Natural killer cell (primary cell): ENCODE data around the gene TSKS. TPM values are rescaled to one million over a fixed set of nuclear protein-coding genes. Genes with fewer than 3 reads are reported as not detected.

Source experiments
- ATAC-seq, 3 donors: fragments of 150-1000 bp in 2 of 3; fragments of 200-7000 bp in 1 of 3; cut with Tn5 transposase; 1 replicate in 1 of 3; 2 replicates in 2 of 3; pipeline ENCODE4 v1.10.0; 2021; ENCODE audit warnings: mild to moderate bottlenecking in 2 of 3, moderate library complexity in 2 of 3
- DNase-seq, 2 donors: peaks; one replicate each; pipeline versions ENCODE4 v3.0.0 to v3.0.0-alpha.2; 2013 to 2021; ENCODE audit warnings: mixed read lengths in 1 of 2
- H3K27ac ChIP-seq: one replicate; pipeline ENCODE4 v1.5.1; 2013; ENCODE audit warnings: mild to moderate bottlenecking, low read length
- H3K27me3 ChIP-seq: one replicate; pipeline ENCODE4 v1.6.1; 2013; ENCODE audit warnings: low read length; ENCODE audit not compliant: control insufficient read depth, insufficient read depth
- H3K36me3 ChIP-seq: one replicate; pipeline ENCODE4 v1.6.1; 2013; ENCODE audit warnings: low read length; ENCODE audit not compliant: control insufficient read depth, insufficient read depth
- H3K4me1 ChIP-seq: one replicate; pipeline ENCODE4 v1.6.1; 2013; ENCODE audit warnings: low read length; ENCODE audit not compliant: control insufficient read depth, insufficient read depth
- H3K4me3 ChIP-seq: one replicate; pipeline ENCODE4 v1.5.1; 2013; ENCODE audit warnings: low read length
- H3K9me3 ChIP-seq: one replicate; pipeline ENCODE4 v1.6.1; 2013; ENCODE audit warnings: low read length; ENCODE audit not compliant: control insufficient read depth, insufficient read depth
- H3K27ac Mint-ChIP-seq, 2 donors: one replicate each; pipeline ENCODE4 v1.8.0; 2022; ENCODE audit warnings: mild to moderate bottlenecking in 2 of 2, mixed read lengths in 2 of 2, moderate library complexity in 1 of 2
- H3K27me3 Mint-ChIP-seq, 2 donors: one replicate each; pipeline ENCODE4 v1.8.0; 2022; ENCODE audit warnings: low read depth in 2 of 2, mixed read lengths in 2 of 2
- H3K36me3 Mint-ChIP-seq: one replicate; pipeline ENCODE4 v1.8.0; 2022; ENCODE audit warnings: mixed read lengths
- H3K4me1 Mint-ChIP-seq, 2 donors: one replicate each; pipeline ENCODE4 v1.8.0; 2022; ENCODE audit warnings: mixed read lengths in 2 of 2
- H3K4me3 Mint-ChIP-seq: one replicate; pipeline ENCODE4 v1.8.0; 2022; ENCODE audit warnings: mild to moderate bottlenecking, moderate library complexity, mixed read lengths
- H3K9me3 Mint-ChIP-seq, 2 donors: one replicate each; pipeline ENCODE4 v1.8.0; 2022; ENCODE audit warnings: mixed read lengths in 2 of 2
- WGBS: methylation state at CpG from one replicate; pipeline ENCODE4 v1.1.7; 2013; ENCODE audit warnings: missing lambda C conversion rate; ENCODE audit not compliant: insufficient coverage; 5-methylcytosine and 5-hydroxymethylcytosine counted together
- intact Hi-C: fragments of 100-400 bp; cut with micrococcal nuclease; formaldehyde crosslinking; loops from one replicate; pipeline ENCODE4 v1.14.2; 2022
- total RNA-seq, 4 donors: library from RNA; stranded (reverse); fragments of 120-200 nt in 1 of 4; gene quantifications; one replicate each; pipeline versions ENCODE4 v1.2.3 to v1.2.4, GENCODE V29; 2013 to 2022
- TF ChIP-seq, protein P1 (sequence below): fragments of 200-600 bp; IDR thresholded peaks from one replicate; pipeline ENCODE4 v1.8.0; 2022; ENCODE audit warnings: antibody characterized with exemption

TSKS gene
- total RNA-seq, 3 donors from 2014 or later (not counting 1 experiment from before 2014, with no cell fraction given) = 0.35 to 2.4 (median 1.7) TPM

DNA sequence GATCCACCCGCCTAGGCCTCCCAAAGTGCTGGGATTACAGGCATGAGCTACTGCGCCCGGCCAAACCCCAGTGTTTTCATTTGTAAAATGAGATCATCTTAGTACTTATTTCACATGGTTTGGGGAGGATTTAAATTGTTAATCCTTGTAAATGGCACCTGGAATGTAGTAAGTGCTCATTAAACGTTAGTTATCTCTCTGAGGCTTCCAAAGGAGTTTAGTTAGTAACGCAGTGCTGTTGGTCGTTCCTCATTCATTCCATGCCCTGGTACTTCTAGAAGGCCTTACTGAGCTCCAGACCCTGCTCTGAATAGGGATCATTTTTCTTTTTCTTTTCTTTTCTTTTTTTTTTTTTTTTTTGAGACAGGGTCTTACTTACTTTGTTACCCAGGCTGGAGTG lies 67.0 kb downstream of the TSKS start:
- intact Hi-C loops = no loop called here
- 75% methylated on average over 6 of the region's 6 CpGs for WGBS

DNA sequence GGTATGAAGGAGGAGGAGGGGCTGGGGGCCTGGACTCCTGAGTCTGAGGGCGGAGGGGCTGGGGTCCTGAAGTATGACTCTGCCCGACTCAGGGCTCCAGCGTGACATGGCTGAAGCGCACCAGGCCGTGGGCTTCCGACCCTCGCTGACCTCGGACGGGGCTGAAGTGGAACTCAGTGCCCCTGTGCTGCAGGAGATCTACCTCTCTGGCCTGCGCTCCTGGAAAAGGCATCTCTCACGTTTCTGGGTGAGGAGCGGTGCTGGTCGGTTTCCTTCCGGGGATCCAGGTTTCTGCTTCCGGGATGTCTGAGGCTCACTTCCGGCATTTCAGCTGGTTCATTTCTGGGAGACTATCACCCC lies 71.0 kb downstream of the TSKS start:
- no peak for DNase-seq
- TF ChIP-seq, protein P1, sequence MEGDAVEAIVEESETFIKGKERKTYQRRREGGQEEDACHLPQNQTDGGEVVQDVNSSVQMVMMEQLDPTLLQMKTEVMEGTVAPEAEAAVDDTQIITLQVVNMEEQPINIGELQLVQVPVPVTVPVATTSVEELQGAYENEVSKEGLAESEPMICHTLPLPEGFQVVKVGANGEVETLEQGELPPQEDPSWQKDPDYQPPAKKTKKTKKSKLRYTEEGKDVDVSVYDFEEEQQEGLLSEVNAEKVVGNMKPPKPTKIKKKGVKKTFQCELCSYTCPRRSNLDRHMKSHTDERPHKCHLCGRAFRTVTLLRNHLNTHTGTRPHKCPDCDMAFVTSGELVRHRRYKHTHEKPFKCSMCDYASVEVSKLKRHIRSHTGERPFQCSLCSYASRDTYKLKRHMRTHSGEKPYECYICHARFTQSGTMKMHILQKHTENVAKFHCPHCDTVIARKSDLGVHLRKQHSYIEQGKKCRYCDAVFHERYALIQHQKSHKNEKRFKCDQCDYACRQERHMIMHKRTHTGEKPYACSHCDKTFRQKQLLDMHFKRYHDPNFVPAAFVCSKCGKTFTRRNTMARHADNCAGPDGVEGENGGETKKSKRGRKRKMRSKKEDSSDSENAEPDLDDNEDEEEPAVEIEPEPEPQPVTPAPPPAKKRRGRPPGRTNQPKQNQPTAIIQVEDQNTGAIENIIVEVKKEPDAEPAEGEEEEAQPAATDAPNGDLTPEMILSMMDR = no peak
- H3K9me3 ChIP-seq = no peaks in the 10 kb centered on the region
- no peaks in the 10 kb centered on the region for H3K36me3 Mint-ChIP-seq
- H3K4me1 ChIP-seq = peaks cover 27% of the 10 kb centered on the region
- no peaks in the 10 kb centered on the region for H3K9me3 Mint-ChIP-seq
- H3K4me1 Mint-ChIP-seq = peaks cover 15 to 30% of the 10 kb centered on the region in 2 donors
- H3K27me3 ChIP-seq = peaks cover 26% of the 10 kb centered on the region
- ATAC-seq = no peak
- H3K4me3 Mint-ChIP-seq = no peak overlapping the region
- H3K36me3 ChIP-seq = peaks cover 3% of the 10 kb centered on the region
- H3K4me3 ChIP-seq = no peak overlapping the region
- H3K27ac ChIP-seq = no peak overlapping the region
- intact Hi-C loops = no loop called here
- H3K27ac Mint-ChIP-seq = no peak overlapping the region
- WGBS = 92% methylated on average over 16 of the region's 16 CpGs
- peaks cover 17 to 27% of the 10 kb centered on the region in 2 donors for H3K27me3 Mint-ChIP-seq

More for the DNA sequence above, 67.0 kb downstream of the TSKS start:
- peaks cover 8% of the 10 kb centered on the region for H3K4me1 ChIP-seq
- Mint-ChIP-seq H3K4me3 (no peak overlapping the region), H3K4me1 (peaks cover 0 to 4% of the 10 kb centered on the region in 2 donors), H3K9me3 (no peaks in the 10 kb centered on the region), H3K27me3 (peaks cover 3 to 15% of the 10 kb centered on the region in 2 donors), H3K36me3 (no peaks in the 10 kb centered on the region), H3K27ac (no peak overlapping the region)
- H3K27me3 ChIP-seq = peaks cover 12% of the 10 kb centered on the region
- no peak overlapping the region for H3K4me3 ChIP-seq
- TF ChIP-seq, protein P1 = no peak
- no peak for ATAC-seq
- no peak overlapping the region for H3K27ac ChIP-seq
- H3K36me3 ChIP-seq = no peaks in the 10 kb centered on the region
- no peak for DNase-seq
- no peaks in the 10 kb centered on the region for H3K9me3 ChIP-seq

DNA sequence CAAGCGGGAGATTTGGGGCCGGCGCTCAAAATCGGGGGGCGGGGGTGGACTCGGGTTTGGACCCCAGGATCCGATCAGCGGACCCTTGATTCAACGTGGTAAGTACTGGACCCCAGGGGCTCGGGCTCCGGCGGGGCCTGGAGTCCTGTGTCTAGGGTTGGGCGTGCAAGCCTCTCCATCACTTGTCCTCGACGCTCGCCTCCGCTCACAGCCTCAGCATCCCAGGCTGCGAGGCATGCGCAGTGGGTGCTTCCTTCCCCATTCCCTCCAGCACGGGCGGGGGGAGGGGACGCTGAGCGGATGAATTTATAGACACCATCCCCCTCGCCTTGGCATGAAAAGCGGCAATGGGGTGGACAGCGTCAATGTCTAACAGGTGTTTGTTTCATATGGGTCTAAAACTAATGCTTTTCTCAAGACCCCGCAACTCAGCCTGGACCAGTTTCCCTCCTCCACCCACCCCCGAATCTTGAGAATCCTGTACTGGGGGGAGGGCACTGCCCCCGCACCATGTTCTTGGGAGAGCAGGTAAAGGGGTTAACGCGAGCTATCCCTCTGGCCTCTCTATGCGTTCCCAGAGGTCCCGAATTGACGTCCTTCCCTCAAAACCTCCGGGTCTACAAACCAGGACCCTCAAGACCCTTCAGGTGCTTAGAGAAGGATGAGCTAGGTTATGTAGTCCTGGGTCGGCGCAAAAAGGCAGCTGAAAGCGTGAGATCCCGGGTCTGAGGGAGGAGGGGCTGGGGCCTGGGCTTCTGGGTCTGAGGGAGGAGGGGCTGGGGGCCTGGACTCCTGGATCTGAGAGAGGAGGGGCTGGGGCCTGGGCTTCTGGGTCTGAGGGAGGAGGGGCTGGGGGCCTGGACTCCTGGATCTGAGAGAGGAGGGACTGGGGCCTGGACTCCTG lies 71.6 kb downstream of the TSKS start:
- Histone ChIP-seq H3K4me3 (peak overlapping the region; percentile 27), H3K27me3 (peaks cover 26% of the 10 kb centered on the region), H3K9me3 (no peaks in the 10 kb centered on the region), H3K36me3 (peaks cover 3% of the 10 kb centered on the region), H3K27ac (no peak overlapping the region), H3K4me1 (peaks cover 27% of the 10 kb centered on the region)
- DNase-seq (peak in 1 of 2 donors; percentile 61), ATAC-seq (peak in 2 of 3 donors; percentile 29 to 46)
- TF ChIP-seq, protein P1 = no peak
- Mint-ChIP-seq H3K27ac (peak overlapping the region; percentile 51 to 79), H3K36me3 (no peaks in the 10 kb centered on the region), H3K9me3 (no peaks in the 10 kb centered on the region), H3K4me3 (peak overlapping the region; percentile 95), H3K27me3 (peaks cover 17 to 27% of the 10 kb centered on the region in 2 donors), H3K4me1 (peaks cover 15 to 33% of the 10 kb centered on the region in 2 donors)
- WGBS = 22% methylated on average over 37 of the region's 39 CpGs
- intact Hi-C loops = no loop called here
